GM19324 (cell line): Measurements from ENCODE around the gene CASR.

ENCODE experiments used
- ATAC-seq: cut with Tn5 transposase; IDR thresholded peaks from one replicate; pipeline ENCODE4 v1.9.1; 2021; ENCODE audit warnings: mild to moderate bottlenecking, moderate library complexity; ENCODE audit not compliant: unreplicated experiment, low FRiP score

The CASR gene

DNA sequence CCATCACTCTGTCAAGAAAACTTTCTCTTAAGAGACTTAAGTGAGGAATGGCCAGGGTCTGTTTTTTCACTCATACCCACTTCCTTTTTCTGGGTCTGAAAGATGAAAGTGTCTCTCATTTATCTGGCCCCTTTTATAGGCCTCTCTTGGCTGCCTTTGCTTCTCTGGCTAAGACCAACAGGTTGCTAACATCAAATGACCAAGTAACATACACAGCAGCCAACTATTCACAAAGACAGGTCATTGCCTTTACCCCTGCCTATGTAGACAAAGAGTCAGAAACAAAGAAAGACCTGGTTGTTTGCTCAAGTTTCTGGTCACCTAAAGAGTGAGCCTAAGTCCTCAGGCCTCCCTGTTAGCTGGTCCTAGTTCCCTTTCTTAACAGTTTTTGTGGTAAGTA is 117.6 kb downstream of the CASR start:
- no peak for ATAC-seq

DNA sequence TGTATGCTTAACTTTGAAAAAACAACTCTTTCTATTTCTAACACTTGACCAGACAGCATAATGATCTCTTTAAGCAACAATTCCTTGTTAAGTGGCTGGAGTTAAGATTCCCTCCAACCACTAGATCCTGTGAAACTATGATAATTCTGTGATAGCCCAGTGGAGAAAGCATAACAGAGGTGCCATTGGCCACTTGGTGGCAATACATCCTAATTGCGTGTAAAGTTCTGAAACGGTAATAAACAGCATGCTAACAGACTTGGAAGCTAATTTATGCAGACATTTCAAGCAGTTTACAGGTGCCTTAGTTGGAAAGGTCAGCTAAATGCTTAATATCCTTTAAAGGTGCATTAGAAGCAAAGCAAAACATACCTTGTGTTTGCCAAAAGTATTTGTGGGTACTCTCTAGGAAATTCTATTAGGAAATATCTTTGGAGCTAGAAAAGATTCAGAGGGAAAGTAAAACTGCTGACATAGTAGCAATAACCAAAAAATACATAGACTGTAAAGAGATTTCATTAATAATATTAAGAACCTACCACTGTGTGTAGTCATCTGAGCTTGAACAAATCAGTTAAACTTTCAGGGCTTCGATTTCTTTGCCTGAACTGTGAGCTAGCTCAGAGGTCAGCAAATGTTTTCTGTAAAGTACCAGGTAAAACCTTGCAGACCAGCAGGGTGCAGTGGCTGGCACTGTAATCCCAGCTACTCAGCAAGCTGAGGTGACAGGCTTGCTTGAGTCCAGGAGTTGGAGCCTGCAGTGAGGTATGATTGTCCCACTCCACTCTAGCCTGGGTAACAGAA is 122.6 kb downstream of the CASR start:
- ATAC-seq: peak; percentile 75

DNA sequence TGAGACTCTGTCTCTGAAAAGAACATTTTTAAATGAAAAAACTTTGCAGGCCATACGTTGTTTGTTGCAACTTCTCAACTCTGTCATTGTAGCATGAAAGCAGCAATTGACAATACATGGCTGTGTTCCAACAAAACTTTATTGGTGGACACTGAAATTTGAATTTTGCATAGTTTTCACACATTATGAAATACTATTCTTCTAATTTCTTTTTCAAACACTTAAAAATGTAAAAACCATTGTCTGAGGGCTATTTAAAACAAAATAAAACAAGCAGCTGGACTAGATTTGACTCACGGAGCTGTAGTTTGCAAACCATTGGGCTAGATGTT is 123.1 kb downstream of the CASR start:
- no peak for ATAC-seq

DNA sequence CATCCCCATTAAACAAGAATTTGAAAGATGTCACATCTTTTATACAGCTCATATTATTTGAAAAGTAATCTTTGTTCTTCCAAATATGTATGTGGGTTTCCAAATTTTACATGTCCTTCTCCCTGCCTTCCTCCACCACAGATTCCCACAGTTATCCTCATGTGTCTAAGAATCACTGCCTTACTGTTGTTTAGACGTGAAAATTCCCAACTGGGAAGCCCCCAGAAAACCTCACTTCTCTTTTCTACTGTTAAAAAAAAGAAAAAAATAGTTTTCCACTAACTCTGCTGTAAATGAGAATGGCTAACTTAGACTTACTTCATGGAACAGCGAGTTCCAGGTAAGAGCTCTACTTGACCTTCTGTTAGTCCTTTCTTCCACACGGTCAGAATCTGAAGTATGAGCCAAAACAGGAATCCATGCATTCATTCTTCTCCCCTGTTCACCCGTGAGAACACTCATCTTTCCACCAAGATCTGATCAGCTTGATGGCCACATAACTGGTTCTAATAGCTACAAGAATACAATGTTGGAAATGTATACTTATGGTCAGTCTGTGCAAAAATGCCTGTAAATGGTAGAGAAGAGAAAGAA is 123.7 kb downstream of the CASR start:
- no peak for ATAC-seq

DNA sequence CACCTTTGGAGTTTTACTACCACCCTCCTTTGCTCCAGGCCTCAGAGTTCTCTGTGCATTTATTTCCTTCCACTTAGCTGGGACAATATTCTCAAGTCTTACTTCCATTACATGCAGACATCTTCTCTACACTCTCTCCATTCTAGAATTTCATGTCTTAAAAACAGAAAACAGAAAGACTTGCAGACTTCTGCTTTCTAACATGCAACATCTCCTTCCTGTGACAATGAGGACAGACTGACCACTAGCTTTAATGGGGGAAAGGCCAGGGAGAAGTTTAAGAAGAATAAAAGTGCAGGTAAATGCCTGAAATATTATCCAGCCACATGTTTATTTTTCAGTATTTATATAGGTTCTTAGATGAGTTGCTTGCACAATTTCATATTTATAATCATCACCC is 124.5 kb downstream of the CASR start:
- ATAC-seq: no peak

DNA sequence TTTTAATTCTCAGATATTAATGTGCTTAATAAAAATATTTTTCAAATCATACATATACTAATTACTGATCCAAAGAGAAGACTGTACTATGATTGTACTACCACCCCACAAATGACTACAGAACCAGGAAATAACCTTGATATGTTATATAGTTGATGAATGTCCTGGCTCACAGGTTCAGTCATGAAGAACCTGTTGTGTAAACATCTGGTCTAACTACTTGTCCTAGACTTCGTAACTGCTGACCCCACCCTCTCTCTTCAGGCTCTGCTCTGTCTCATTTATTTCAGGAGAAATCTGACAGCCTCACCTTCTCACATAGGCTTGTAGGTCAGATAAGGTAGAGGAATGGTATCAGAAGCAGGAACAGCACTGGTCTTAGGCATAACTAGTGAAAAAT is 126.9 kb downstream of the CASR start:
- ATAC-seq: no peak

DNA sequence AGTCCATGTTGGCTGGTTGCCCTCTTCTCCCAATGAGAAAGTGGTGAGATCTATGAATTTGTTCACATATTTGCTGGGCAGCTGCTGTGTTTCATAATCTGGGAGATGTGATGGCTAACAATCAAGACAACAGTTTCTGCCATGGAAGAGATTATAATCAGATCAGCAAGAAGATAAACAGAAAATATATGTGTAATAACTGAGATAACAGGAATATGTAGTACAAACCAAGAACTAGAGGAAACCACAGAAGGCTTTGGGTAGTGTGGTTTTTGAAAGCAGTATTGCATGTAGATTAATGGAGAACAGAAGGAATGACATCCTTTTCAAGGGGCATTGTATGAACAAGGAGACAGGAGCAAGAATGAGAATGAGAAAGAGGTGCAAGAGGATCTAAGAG is 129.4 kb downstream of the CASR start:
- no peak for ATAC-seq

DNA sequence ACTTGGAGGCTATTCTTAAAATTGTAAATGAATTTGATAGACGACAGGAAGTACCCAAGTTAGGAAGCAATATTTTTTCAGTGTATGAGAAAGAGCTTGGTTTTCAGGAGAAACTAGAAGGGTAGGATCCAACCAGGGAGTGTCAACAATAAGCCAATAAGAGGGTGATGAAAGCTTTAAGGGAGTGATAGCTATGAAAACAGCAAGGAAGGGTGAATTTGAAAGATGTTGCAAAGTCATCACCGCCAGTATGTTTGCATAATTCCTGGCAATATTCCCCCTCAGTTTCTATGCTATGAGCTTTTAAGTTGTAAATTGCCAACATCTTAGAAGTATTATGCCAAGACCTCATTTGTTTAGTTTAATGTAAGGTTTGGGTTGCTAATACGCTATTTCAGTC is 129.8 kb downstream of the CASR start:
- no peak for ATAC-seq

DNA sequence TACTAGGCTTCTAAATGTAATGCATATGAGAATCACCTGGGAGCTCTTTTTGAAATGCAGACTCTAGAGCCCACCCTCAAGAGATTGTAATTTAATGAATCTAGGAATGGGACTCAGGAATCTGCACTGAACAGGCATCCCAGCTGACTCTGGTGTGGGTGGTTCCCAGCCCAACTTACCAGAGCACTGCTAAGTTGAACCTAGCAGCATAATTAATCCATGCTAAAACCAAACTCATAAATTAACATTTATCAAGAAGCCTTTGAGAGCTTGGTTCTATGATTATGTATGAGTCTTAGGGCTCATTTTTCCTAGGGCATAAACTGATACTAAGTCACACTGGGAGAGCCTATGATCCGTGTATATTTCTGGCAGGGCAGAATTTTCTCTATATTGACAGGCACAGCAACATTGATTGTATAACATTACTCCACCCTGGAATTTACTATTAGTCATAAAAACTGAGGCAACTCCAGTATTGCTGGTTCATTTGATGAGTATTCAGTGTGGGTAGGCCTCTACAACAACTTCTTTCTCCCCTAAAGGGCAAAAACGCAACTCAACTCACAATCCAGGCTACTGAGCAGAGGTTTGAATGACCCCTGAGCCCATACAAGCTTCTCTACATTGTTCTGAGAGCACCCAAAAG is 130.9 kb downstream of the CASR start:
- no peak for ATAC-seq

DNA sequence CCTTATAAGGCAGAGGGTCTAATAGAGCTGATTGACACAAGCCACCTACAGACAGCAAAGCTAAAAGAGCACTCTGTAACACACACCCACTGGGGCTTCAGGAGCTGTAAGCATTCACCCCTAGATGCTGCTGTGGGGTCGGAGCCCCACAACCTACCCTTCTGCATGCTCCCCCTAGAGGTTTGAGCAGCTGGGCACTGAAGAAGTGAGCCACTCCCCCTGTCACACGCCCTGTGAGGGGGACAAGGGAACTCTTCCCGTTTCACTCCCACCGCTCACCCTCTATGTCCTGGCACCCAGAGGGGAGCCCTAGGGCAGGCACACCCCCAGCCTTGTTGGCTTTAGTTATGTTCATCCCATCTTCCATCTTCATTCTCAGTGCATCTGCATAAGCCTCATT is 132.2 kb downstream of the CASR start:
- no peak for ATAC-seq

DNA sequence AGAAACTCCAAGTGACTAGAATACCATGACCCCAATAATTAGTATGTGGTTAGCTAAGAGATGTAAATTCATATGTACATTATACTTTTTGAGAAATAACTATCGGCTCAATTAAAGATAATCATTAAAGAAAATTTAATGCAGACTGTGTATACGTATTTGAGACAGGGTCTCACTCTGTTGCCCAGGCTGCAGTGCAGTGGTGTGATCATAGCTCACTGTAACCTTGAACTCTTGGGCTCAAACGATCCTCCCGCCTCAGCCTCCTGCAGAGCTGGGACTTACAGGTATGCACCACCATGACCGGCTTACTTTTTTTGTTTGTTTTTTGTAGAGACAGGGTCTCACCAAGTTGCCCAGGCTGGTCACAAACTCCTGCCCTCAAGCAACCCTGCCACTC is 132.9 kb downstream of the CASR start:
- ATAC-seq: no peak

DNA sequence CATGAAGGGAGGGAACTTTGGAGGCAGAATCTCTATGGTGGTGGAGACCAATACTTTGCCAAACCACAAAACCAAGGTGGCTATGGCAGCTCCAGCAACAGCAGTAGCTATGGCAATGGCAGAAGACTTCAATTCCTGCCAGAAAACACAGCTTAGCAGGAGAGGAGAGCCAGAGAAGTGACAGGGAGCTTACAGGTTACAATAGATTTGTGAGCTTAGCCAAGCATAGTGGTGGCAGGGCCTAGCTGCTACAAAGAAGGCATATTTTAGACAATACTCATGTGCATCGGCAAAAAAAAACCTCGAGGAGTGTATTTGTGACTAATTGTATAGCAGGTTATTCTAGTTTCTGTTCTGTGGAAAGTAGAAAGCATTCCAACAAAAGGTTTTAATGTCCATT is 135.2 kb downstream of the CASR start:
- no peak for ATAC-seq

DNA sequence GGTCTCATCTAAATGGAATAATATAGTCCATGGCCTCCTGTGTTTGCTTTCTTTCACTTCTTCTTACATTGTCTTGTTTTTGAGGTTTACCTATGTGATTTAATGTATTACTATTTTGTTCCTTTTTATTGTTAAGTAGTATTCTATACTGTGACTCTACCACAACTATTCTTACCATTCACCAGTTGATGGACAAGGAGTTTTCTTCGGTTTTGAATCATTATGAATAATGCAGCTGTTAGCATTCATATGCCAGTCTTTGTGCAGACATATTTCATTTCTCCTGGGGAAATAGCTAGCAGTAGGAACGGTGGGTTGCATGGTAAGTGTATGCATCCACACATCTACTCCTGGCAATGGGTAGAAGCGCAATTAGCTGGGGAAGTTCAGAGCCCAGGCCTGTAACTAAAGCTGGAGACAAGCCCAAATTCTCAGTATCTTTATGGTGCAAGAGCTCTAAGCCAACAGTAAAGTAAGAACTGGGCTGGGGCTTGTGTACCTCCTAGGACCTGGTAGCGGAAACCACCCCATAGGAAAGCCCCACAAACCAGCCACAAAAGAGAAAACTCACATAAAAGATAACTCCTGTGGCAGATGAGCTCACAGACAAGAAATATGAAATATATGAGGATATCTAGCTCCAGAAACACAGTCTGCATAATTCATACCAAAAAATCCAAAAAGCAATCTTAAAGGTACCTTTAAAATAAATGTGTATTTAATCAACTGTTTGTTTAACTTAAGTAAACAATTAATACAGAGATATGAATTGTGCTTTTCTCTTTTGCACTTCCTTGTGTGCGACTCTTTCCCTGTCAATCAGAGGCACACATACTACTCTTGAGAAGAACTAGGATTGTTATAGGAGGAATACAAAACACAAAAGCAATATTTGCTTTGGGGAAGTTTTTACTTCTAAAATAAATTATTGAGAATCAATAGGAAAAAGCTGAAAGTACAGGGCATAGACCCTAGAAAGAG is 138.9 kb downstream of the CASR start:
- ATAC-seq: peak; percentile 49

DNA sequence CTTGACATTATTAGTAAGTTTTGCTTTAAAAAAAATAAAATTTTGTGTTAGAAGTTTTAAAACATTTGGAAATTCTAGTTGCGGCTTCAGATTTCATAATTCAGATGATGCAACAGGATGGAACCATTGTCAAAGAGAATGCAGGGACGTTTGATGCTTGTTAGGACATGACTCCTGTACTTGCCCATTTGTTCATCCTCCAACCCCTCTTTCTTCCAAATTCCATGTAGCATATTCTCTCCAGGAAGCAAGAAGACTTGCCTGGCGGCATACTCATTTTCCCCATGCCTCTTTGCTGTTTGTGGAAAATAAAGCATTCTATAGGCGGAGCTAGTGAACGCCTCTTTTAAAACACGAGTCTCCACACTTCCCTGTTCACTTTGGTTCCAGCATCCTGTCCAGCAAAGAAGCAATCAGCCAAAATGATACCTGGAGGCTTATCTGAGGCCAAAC is 141.4 kb downstream of the CASR start, which contains the start of gene CSTA:
CSTA (plus strand) TSS at position 378 of the 453 bp plus-strand sequence; CDS start at position 423, 45 bp downstream.
- no peak for ATAC-seq

DNA sequence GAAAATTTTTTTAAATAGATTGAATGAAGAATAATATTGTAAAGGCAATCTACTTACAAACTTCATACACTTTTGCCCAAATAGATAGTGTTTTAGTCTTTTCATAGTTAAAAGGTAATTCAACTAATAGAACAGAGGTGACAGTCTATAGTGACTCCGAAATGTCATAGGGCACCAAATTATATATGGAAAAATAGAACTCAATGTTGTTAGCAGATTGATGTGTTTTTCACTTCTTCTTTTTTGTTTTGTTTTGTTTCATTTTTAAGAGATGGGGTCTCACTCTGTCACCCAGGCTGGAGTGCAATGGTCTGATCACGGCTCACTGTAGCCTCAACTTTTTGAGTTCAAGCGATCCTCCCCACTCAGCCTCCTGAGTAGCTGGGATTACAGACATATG is 142.3 kb downstream of the CASR start:
- no peak for ATAC-seq

DNA sequence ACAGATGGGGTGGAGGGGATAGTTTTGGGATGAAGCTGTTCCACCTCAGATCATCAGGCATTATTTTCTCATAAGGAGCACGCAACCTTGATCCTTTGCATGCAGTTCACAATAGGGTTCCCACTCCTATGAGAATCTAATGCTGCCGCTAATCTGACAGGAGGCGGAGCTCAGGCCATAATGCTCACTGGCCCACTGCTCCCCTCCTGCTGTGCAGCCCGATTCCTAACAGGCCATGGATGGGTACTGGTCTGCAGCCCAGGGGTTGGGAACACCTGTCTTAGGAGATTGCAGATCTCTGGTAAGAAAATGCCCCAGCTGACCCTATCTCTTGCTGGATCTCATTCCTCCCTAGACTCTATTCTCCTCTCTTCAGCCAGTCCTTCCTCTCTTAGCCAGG is 148.4 kb downstream of the CASR start:
- no peak for ATAC-seq

DNA sequence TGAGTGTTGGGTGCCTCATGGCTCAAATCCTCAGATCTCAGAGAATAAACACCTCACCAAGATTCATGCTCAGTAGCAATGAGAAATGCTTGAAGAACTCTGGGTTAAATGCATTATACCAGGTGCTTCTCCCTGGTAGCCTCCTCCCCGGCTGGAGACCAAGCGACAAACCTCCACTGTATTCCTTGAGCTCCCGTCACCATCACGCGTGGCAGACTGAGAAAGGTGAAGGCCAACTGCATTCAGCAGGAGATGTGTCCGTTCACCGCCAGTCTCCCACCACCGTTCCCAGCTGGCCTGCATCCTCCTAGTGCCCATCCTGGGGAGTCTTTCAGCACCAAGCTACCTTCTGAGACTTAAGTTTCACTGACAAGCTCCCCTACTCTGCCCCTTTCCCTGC is 149.1 kb downstream of the CASR start:
- no peak for ATAC-seq
